ENCODE data around the gene OCSTAMP.

DNA sequence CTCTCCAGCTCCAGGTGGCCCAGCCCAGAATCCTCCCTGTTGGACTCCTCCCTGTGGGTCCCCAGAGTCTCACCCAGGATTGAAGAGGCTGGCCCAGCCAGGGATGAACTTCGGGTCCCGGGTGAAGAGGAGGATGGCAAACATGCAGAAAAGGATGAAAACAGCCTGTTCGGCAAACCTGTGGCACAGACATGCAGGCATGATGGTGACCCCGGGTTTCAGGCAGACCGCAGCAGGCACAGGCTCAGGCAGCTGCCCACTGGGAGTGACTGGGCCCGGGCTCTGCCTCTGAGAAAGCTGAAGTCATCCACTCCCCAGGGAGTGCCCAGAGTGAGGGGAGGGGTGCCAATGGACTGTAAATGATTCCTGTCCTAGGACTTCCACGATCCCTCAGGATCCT is 37.5 kb upstream of the OCSTAMP start:
- no peak for TF ChIP-seq CTCF (optimal IDR thresholded peaks at IDR 0.05 in 1 of 3, IDR thresholded peaks at IDR 0.05 in 1 of 3, conservative IDR thresholded peaks at IDR 0.05 in 1 of 3; ENCODE audit: extremely low read depth in 1 of 3, insufficient read depth in 2 of 3, low read length in 3 of 3)
- no peak for TF ChIP-seq EZH2 (IDR thresholded peaks at IDR 0.05; ENCODE audit: low read length)

Measured in keratinocyte (primary cell).